ENCODE measurements around the gene PPP2R2C. TPM values are rescaled to one million over a fixed set of nuclear protein-coding genes. Genes with fewer than 3 reads are reported as not detected.

The PPP2R2C gene
- total and polyA plus RNA-seq, 9 of the 15 experiments (the other 6 are each of a cell fraction or from before 2014, with no cell fraction given) = 0.04 to 0.06 TPM; not detected in 7

GRCh38 chr4:6430927-6431326, 41.5 kb downstream of the PPP2R2C start:
- no peak overlapping the region for H3K4me3 ChIP-seq
- intact Hi-C loops (cut with micrococcal nuclease) = no loop called here
- POLR2A ChIA-PET = no interaction called here
- no peaks in the 10 kb centered on the region for H3K79me2 ChIP-seq (ENCODE audit: control insufficient read depth, insufficient read depth, low read length)
- H3K27me3 ChIP-seq (ENCODE audit: control insufficient read depth in 2 of 2, insufficient read depth in 2 of 2, low read length in 2 of 2) = peaks cover 0 to 33% of the 10 kb centered on the region in 2 experiments; a peak in 2 of 5 replicates
- H3K9ac ChIP-seq (ENCODE audit: insufficient read depth in 1 of 2, low read depth in 2 of 2, low read length in 2 of 2) = no peak overlapping the region
- H3K4me2 ChIP-seq (ENCODE audit: insufficient read depth, low read length) = no peak overlapping the region
- H3K9me1 ChIP-seq (ENCODE audit: control insufficient read depth, insufficient read depth, low read length) = no peaks in the 10 kb centered on the region
- no peaks in the 10 kb centered on the region; the same call in 1 of the 2 replicates for H4K20me1 ChIP-seq (replicated peaks; ENCODE audit: control insufficient read depth, insufficient read depth, low read length)
- CTCF ChIA-PET (ENCODE audit: low intra/inter-chr PET ratio) = no interaction called here
- no peaks in the 10 kb centered on the region for H3K9me3 ChIP-seq (replicated peaks; ENCODE audit: control insufficient read depth, insufficient read depth, low read depth, low read length)
- 6% methylated on average over 4 of the region's 4 CpGs for WGBS (ENCODE audit: insufficient coverage, low coverage, missing lambda C conversion rate)
- BruUV-seq (replicated peaks) = no TSS peak
- no peaks in the 10 kb centered on the region for H3K36me3 ChIP-seq (ENCODE audit: control insufficient read depth, insufficient read depth, low read length)
- no peaks in the 10 kb centered on the region for H3K4me1 ChIP-seq (replicated peaks in 1 of 2; ENCODE audit: control insufficient read depth in 2 of 2, insufficient read depth in 2 of 2, low read length in 2 of 2)
- in situ Hi-C loops (cut with MboI) = no loop called here
- H3K27ac ChIP-seq (ENCODE audit: extremely low read depth, low read depth, low read length) = no peak overlapping the region
- no peak for ATAC-seq
- FAIRE-seq = no peak
- no peak for DNase-seq (ENCODE audit: extremely low read depth in 1 of 4, low spot score in 3 of 4)
- no peak overlapping the region for H2AFZ ChIP-seq (ENCODE audit: low read depth, low read length)
- TF ChIP-seq POLR2AphosphoS2 (IDR thresholded peaks at IDR 0.05; ENCODE audit: low read length) (no peak), SLC30A9 (CRISPR knock-in tag; IDR thresholded peaks at IDR 0.05) (no peak), SAFB (IDR thresholded peaks at IDR 0.05; ENCODE audit: borderline replicate concordance, low read depth, low read length) (no peak), TARDBP (IDR thresholded peaks at IDR 0.05) (no peak), ARHGAP35 (IDR thresholded peaks at IDR 0.05; ENCODE audit: partially characterized antibody) (no peak), ZNF324 (CRISPR knock-in tag; IDR thresholded peaks at IDR 0.05) (no peak), ZNF384 (IDR thresholded peaks at IDR 0.05; ENCODE audit: low read depth, low read length) (no peak), PHF20 (IDR thresholded peaks at IDR 0.05; ENCODE audit: partially characterized antibody) (no peak), RBM22 (IDR thresholded peaks at IDR 0.05; ENCODE audit: low read depth, low read length, poor library complexity, severe bottlenecking) (no peak), SRSF9 (IDR thresholded peaks at IDR 0.05; ENCODE audit: borderline replicate concordance, low read depth, low read length) (no peak), ZBTB2 (IDR thresholded peaks at IDR 0.05) (no peak), KDM4B (IDR thresholded peaks at IDR 0.05; ENCODE audit: borderline replicate concordance in 2 of 2, low read depth in 1 of 2) (no peak), ERF (CRISPR knock-in tag; IDR thresholded peaks at IDR 0.05) (no peak), SOX6 (IDR thresholded peaks at IDR 0.05) (no peak)
- TF ChIP-seq, protein P1, sequence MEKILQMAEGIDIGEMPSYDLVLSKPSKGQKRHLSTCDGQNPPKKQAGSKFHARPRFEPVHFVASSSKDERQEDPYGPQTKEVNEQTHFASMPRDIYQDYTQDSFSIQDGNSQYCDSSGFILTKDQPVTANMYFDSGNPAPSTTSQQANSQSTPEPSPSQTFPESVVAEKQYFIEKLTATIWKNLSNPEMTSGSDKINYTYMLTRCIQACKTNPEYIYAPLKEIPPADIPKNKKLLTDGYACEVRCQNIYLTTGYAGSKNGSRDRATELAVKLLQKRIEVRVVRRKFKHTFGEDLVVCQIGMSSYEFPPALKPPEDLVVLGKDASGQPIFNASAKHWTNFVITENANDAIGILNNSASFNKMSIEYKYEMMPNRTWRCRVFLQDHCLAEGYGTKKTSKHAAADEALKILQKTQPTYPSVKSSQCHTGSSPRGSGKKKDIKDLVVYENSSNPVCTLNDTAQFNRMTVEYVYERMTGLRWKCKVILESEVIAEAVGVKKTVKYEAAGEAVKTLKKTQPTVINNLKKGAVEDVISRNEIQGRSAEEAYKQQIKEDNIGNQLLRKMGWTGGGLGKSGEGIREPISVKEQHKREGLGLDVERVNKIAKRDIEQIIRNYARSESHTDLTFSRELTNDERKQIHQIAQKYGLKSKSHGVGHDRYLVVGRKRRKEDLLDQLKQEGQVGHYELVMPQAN (IDR thresholded peaks at IDR 0.05; ENCODE audit: borderline replicate concordance) = no peak
- TF ChIP-seq, protein P2, sequence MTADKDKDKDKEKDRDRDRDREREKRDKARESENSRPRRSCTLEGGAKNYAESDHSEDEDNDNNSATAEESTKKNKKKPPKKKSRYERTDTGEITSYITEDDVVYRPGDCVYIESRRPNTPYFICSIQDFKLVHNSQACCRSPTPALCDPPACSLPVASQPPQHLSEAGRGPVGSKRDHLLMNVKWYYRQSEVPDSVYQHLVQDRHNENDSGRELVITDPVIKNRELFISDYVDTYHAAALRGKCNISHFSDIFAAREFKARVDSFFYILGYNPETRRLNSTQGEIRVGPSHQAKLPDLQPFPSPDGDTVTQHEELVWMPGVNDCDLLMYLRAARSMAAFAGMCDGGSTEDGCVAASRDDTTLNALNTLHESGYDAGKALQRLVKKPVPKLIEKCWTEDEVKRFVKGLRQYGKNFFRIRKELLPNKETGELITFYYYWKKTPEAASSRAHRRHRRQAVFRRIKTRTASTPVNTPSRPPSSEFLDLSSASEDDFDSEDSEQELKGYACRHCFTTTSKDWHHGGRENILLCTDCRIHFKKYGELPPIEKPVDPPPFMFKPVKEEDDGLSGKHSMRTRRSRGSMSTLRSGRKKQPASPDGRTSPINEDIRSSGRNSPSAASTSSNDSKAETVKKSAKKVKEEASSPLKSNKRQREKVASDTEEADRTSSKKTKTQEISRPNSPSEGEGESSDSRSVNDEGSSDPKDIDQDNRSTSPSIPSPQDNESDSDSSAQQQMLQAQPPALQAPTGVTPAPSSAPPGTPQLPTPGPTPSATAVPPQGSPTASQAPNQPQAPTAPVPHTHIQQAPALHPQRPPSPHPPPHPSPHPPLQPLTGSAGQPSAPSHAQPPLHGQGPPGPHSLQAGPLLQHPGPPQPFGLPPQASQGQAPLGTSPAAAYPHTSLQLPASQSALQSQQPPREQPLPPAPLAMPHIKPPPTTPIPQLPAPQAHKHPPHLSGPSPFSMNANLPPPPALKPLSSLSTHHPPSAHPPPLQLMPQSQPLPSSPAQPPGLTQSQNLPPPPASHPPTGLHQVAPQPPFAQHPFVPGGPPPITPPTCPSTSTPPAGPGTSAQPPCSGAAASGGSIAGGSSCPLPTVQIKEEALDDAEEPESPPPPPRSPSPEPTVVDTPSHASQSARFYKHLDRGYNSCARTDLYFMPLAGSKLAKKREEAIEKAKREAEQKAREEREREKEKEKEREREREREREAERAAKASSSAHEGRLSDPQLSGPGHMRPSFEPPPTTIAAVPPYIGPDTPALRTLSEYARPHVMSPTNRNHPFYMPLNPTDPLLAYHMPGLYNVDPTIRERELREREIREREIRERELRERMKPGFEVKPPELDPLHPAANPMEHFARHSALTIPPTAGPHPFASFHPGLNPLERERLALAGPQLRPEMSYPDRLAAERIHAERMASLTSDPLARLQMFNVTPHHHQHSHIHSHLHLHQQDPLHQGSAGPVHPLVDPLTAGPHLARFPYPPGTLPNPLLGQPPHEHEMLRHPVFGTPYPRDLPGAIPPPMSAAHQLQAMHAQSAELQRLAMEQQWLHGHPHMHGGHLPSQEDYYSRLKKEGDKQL (CRISPR knock-in tag; IDR thresholded peaks at IDR 0.05; ENCODE audit: borderline replicate concordance) = no peak
